IMR-90 (cell line): ENCODE measurements around the gene MRM1. TPM values are rescaled to one million over a fixed set of nuclear protein-coding genes. Genes with fewer than 3 reads are reported as not detected.

Source experiments
- ATAC-seq: fragments of 200-7000 bp; cut with Tn5 transposase; 2 replicates; pipeline ENCODE4 v1.9.1; 2020; ENCODE audit warnings: low read depth, mild to moderate bottlenecking, moderate library complexity
- BruUV-seq: library from RNA; stranded (reverse); fragments of 400-500 nt; replicated peaks from 2 replicates; lab custom pipeline; 2021; lab: Mats Ljungman, UMichigan
- CTCF ChIA-PET: fragments of 300-600 bp; formaldehyde crosslinking; extraction: SDS; loops from one replicate; lab custom pipeline; 2021; ENCODE audit warnings: antibody characterized with exemption; lab: Yijun Ruan, JAX
- POLR2A ChIA-PET: fragments of 300-600 bp; sonication (Branson Sonifier 250); formaldehyde crosslinking; loops from one replicate; lab custom pipeline; 2022; ENCODE audit warnings: antibody characterized with exemption; ENCODE audit not compliant: unreplicated experiment; lab: Charles Lee
- DNase-seq: peaks from one replicate; pipeline ENCODE4 v3.0.0; 2013
- H2AFZ ChIP-seq: replicated peaks from 2 replicates; pipeline ENCODE3; 2013; ENCODE audit warnings: low read length, mild to moderate bottlenecking; ENCODE audit not compliant: poor library complexity
- H2AK5ac ChIP-seq: 2 replicates; pipeline ENCODE4 v1.6.1; 2013; ENCODE audit warnings: low read depth, low read length, inconsistent platforms
- H2AK9ac ChIP-seq: replicated peaks from 2 replicates; pipeline ENCODE3; 2013; ENCODE audit warnings: mild to moderate bottlenecking, low read depth, low read length, moderate library complexity; ENCODE audit not compliant: poor library complexity
- H2BK120ac ChIP-seq: 2 replicates; pipeline ENCODE4 v1.6.1; 2013; ENCODE audit warnings: low read depth, low read length, inconsistent platforms
- H2BK15ac ChIP-seq: 3 replicates; pipeline ENCODE4 v1.6.1; 2013; ENCODE audit warnings: low read depth, low read length, inconsistent platforms
- H2BK20ac ChIP-seq: 2 replicates; pipeline ENCODE4 v1.6.1; 2013; ENCODE audit warnings: low read depth, mild to moderate bottlenecking, inconsistent platforms, low read length, moderate library complexity
- H2BK5ac ChIP-seq: 2 replicates; pipeline ENCODE4 v1.6.1; 2013; ENCODE audit warnings: mild to moderate bottlenecking, low read depth, low read length, inconsistent platforms; ENCODE audit not compliant: poor library complexity, severe bottlenecking
- H3K14ac ChIP-seq: replicated peaks from 2 replicates; pipeline ENCODE4 v1.6.1; 2013; ENCODE audit warnings: low read depth, low read length, inconsistent platforms
- H3K18ac ChIP-seq: 2 replicates; pipeline ENCODE4 v1.6.1; 2013; ENCODE audit warnings: low read depth, low read length, control low read depth
- H3K23ac ChIP-seq: 2 replicates; pipeline ENCODE4 v1.6.1; 2013; ENCODE audit warnings: low read depth, low read length, inconsistent platforms
- H3K27ac ChIP-seq: 2 replicates; pipeline ENCODE4 v1.5.1; 2013; ENCODE audit warnings: mild to moderate bottlenecking, control low read depth, low read length; ENCODE audit not compliant: insufficient read depth
- H3K27me3 ChIP-seq: 2 replicates; pipeline ENCODE4 v1.6.1; 2013; ENCODE audit warnings: low read length; ENCODE audit not compliant: control insufficient read depth, insufficient read depth
- H3K36me3 ChIP-seq: 2 replicates; pipeline ENCODE4 v1.6.1; 2013; ENCODE audit warnings: low read length, mixed read lengths; ENCODE audit not compliant: control insufficient read depth, insufficient read depth
- H3K4ac ChIP-seq: 2 replicates; pipeline ENCODE4 v1.6.1; 2013; ENCODE audit warnings: low read depth, low read length, inconsistent platforms
- H3K4me1 ChIP-seq: 2 replicates; pipeline ENCODE4 v1.6.1; 2013; ENCODE audit warnings: low read length, mixed read lengths; ENCODE audit not compliant: control insufficient read depth, insufficient read depth
- H3K4me2 ChIP-seq: 2 replicates; pipeline ENCODE4 v1.6.1; 2013; ENCODE audit warnings: low read depth, mild to moderate bottlenecking, control low read depth, low read length, moderate library complexity
- H3K4me3 ChIP-seq: 2 replicates; pipeline ENCODE4 v1.5.1; 2013; ENCODE audit warnings: low read depth, mild to moderate bottlenecking, control low read depth, low read length, moderate library complexity; ENCODE audit not compliant: insufficient read depth
- H3K56ac ChIP-seq: 2 replicates; pipeline ENCODE4 v1.6.1; 2013; ENCODE audit warnings: low read length, inconsistent platforms; ENCODE audit not compliant: insufficient read depth; ENCODE audit errors: extremely low read depth
- H3K79me1 ChIP-seq, 2 experiments: 2 replicates each; pipeline ENCODE4 v1.6.1; 2013; ENCODE audit warnings: low read length in 2 of 2, inconsistent platforms in 1 of 2, low read depth in 1 of 2
- H3K9ac ChIP-seq: 2 replicates; pipeline ENCODE4 v1.6.1; 2013; ENCODE audit warnings: low read depth, low read length, control low read depth
- H3K9me1 ChIP-seq: 2 replicates; pipeline ENCODE4 v1.6.1; 2013; ENCODE audit warnings: low read length, inconsistent platforms; ENCODE audit not compliant: insufficient read depth
- H3K9me3 ChIP-seq: 2 replicates; pipeline ENCODE4 v1.6.1; 2013; ENCODE audit warnings: low read length; ENCODE audit not compliant: control insufficient read depth, insufficient read depth
- H4K20me1 ChIP-seq: 2 replicates; pipeline ENCODE4 v1.6.1; 2013; ENCODE audit warnings: low read length, inconsistent platforms; ENCODE audit not compliant: insufficient read depth
- H4K5ac ChIP-seq: 2 replicates; pipeline ENCODE4 v1.6.1; 2013; ENCODE audit warnings: mild to moderate bottlenecking, low read depth, low read length, control low read depth
- H4K8ac ChIP-seq, 2 experiments: 2 replicates each; pipeline ENCODE4 v1.6.1; 2013; ENCODE audit warnings: low read depth in 2 of 2, low read length in 2 of 2, control low read depth in 1 of 2, inconsistent platforms in 1 of 2
- H4K91ac ChIP-seq: 2 replicates; pipeline ENCODE4 v1.6.1; 2013; ENCODE audit warnings: low read depth, low read length, inconsistent platforms; ENCODE audit not compliant: insufficient read depth
- CEBPB ChIP-seq: IDR thresholded peaks from 2 replicates; pipeline ENCODE4 v1.6.1; 2012; ENCODE audit warnings: low read depth, low read length, improper control_type of control experiment
- CTCF ChIP-seq: conservative IDR thresholded peaks from 2 replicates; pipeline ENCODE4 v1.5.1; 2012; ENCODE audit warnings: mild to moderate bottlenecking, low read depth, low read length, improper control_type of control experiment
- MAFK ChIP-seq: IDR thresholded peaks from 2 replicates; pipeline ENCODE4 v1.6.1; 2012; ENCODE audit warnings: low read depth, low read length, improper control_type of control experiment
- MAZ ChIP-seq: IDR thresholded peaks from 2 replicates; pipeline ENCODE4 v1.6.1; 2012; ENCODE audit warnings: low read depth, mild to moderate bottlenecking, low read length, improper control_type of control experiment, moderate library complexity, borderline replicate concordance
- RAD21 ChIP-seq: IDR thresholded peaks from 2 replicates; pipeline ENCODE4 v1.6.1; 2012; ENCODE audit warnings: low read length, improper control_type of control experiment
- SMC3 ChIP-seq: fragments of 150-350 bp; IDR thresholded peaks from 2 replicates; pipeline ENCODE4 v1.6.1; 2016; ENCODE audit warnings: low read depth, mild to moderate bottlenecking, antibody characterized with exemption, low read length, moderate library complexity
- WGBS, 2 experiments: methylation state at CpG; one replicate each; pipeline versions ENCODE4 v1.1.5 to v1.1.7; 2013; ENCODE audit warnings: missing lambda C conversion rate in 2 of 2; ENCODE audit not compliant: insufficient read length in 1 of 2; ENCODE audit errors: extremely low coverage in 2 of 2; 5-methylcytosine and 5-hydroxymethylcytosine counted together
- dilution Hi-C: fragments of 300-500 bp; cut with HindIII; formaldehyde crosslinking; loops from one replicate; pipeline ENCODE4 v1.14.3; 2018; ENCODE audit warnings: low sequenced_read_pairs; ENCODE audit not compliant: unreplicated experiment
- in situ Hi-C: fragments of 300-500 bp; cut with MboI; formaldehyde crosslinking; loops from 3 replicates; pipeline ENCODE4 v1.14.3; 2019; ENCODE audit warnings: low sequenced_read_pairs, inconsistent platforms, mixed read lengths
- intact Hi-C: fragments of 100-400 bp; cut with micrococcal nuclease; formaldehyde crosslinking; loops from 2 replicates; pipeline ENCODE4 v1.10.0; 2022
- polyA plus RNA-seq, 3 experiments: library from polyadenylated mRNA; depleted of rRNA; stranded (reverse); fragments of >200 nt; gene quantifications; 2 replicates each; pipeline ENCODE4 v1.2.3, GENCODE V29; 2012; ENCODE audit warnings: low replicate concordance in 1 of 3
- total RNA-seq: library from RNA; depleted of rRNA; stranded (reverse); fragments of >200 nt; gene quantifications from 2 replicates; pipeline ENCODE4 v1.2.3, GENCODE V29; 2012

The MRM1 gene
- total and polyA plus RNA-seq, 2 of the 4 experiments (the other 2 are of a cell fraction): 2.2 to 5.3 TPM

GRCh38 chr17:36657390-36657762 is 56.0 kb downstream of the MRM1 start:
- ChIA-PET POLR2A (interaction anchor here (0.6 kb wide), 1 partner anchor 42 kb away, joined by 3 read pairs; no protein-coding TSS in a partner anchor), CTCF (no interaction called here)
- H2BK20ac ChIP-seq: no peak overlapping the region
- in situ Hi-C loops: no loop called here
- H3K4ac ChIP-seq: no peak overlapping the region
- H2AK5ac ChIP-seq: no peak overlapping the region
- no peak overlapping the region for H2AK9ac ChIP-seq
- H4K91ac ChIP-seq: no peak overlapping the region
- no peak overlapping the region for H3K9ac ChIP-seq
- WGBS, 2 experiments: 69% methylated on average over 17 of the region's 25 CpGs; no CpG with 5 or more reads in 1 of the 2 experiments
- no peak for TF ChIP-seq CTCF
- no peak for TF ChIP-seq CEBPB
- no peak for TF ChIP-seq SMC3
- no peak for TF ChIP-seq MAZ
- no peak for TF ChIP-seq RAD21
- TF ChIP-seq MAFK: no peak
- DNase-seq (no peak), ATAC-seq (no peak)
- intact Hi-C loops: no loop called here
- H3K9me3 ChIP-seq: no peaks in the 10 kb centered on the region
- H4K20me1 ChIP-seq: no peaks in the 10 kb centered on the region
- no peak overlapping the region for H3K27ac ChIP-seq
- no peaks in the 10 kb centered on the region for H3K4me1 ChIP-seq
- H3K56ac ChIP-seq: no peak overlapping the region
- H3K23ac ChIP-seq: no peak overlapping the region
- peak overlapping the region; percentile 51 for H2AFZ ChIP-seq
- H3K36me3 ChIP-seq: no peaks in the 10 kb centered on the region
- H4K5ac ChIP-seq: no peak overlapping the region
- no peak overlapping the region for H3K4me3 ChIP-seq
- no peaks in the 10 kb centered on the region for H3K79me1 ChIP-seq
- H4K8ac ChIP-seq: no peak overlapping the region
- H2BK120ac ChIP-seq: no peak overlapping the region
- H3K14ac ChIP-seq: no peak overlapping the region
- no peak overlapping the region for H3K4me2 ChIP-seq
- peaks cover 71% of the 10 kb centered on the region for H3K27me3 ChIP-seq
- BruUV-seq: no TSS peak
- H3K18ac ChIP-seq: no peak overlapping the region
- dilution Hi-C loops: no loop called here
- no peak overlapping the region for H2BK15ac ChIP-seq
- H3K9me1 ChIP-seq: peaks cover 3% of the 10 kb centered on the region; the same call in 1 of the 2 replicates
- H2BK5ac ChIP-seq: no peak overlapping the region
